GM12878 (cell line): ENCODE data around the gene TUBB4B. TPM values are rescaled to one million over a fixed set of nuclear protein-coding genes. Genes with fewer than 3 reads are reported as not detected.

ENCODE experiments used
- ATAC-seq: fragments of 200-7000 bp; cut with Tn5 transposase; 3 replicates; pipeline ENCODE4 v1.9.1; 2020; ENCODE audit warnings: mild to moderate bottlenecking, moderate library complexity
- BruUV-seq: library from RNA; stranded (reverse); fragments of 400-500 nt; replicated peaks from 2 replicates; lab custom pipeline; 2021; lab: Mats Ljungman, UMichigan
- CTCF ChIA-PET: fragments of 300-600 bp; sonication (Branson Sonifier 250); formaldehyde crosslinking; extraction: SDS; loops from one replicate; lab custom pipeline; 2021; ENCODE audit warnings: inconsistent platforms; lab: Yijun Ruan, JAX
- POLR2A ChIA-PET: fragments of 350-600 bp; formaldehyde crosslinking; extraction: SDS; loops from one replicate; lab custom pipeline; 2021; ENCODE audit warnings: inconsistent platforms; lab: Charles Lee
- RAD21 ChIA-PET: fragments of 300-600 bp; sonication (Branson Sonifier 250); formaldehyde crosslinking; loops from one replicate; lab custom pipeline; 2023; ENCODE audit warnings: antibody characterized with exemption; ENCODE audit not compliant: unreplicated experiment; lab: Charles Lee
- SMC1A ChIA-PET: fragments of 300-600 bp; sonication (Branson Sonifier 250); formaldehyde crosslinking; loops from one replicate; lab custom pipeline; 2023; ENCODE audit not compliant: unreplicated experiment, uncharacterized antibody; lab: Charles Lee
- DNase-seq: peaks from one replicate; pipeline ENCODE4 v3.0.0-alpha.2; 2011; ENCODE audit warnings: low read depth, low spot score
- FAIRE-seq: peaks from 3 replicates; lab custom pipeline; 2011; peaks lifted over from hg19 to GRCh38; lab: Jason Lieb, UNC
- H2AFZ ChIP-seq: 2 replicates; pipeline ENCODE4 v1.6.0; 2011; ENCODE audit warnings: low read depth, low read length, control low read depth; ENCODE audit not compliant: control insufficient read depth
- H3K27ac ChIP-seq: 2 replicates; pipeline ENCODE4 v1.5.1; 2011; ENCODE audit warnings: control low read depth; ENCODE audit not compliant: control insufficient read depth, insufficient read depth
- H3K27me3 ChIP-seq, 2 experiments: replicated peaks in 1 of 2; 2 replicates each; pipeline versions ENCODE4 v1.6.0 to v1.6.1; 2011; ENCODE audit warnings: low read length in 1 of 2; ENCODE audit not compliant: control insufficient read depth in 2 of 2, insufficient read depth in 2 of 2
- H3K36me3 ChIP-seq, 2 experiments: 2 replicates each; pipeline ENCODE4 v1.5.1; 2011; ENCODE audit warnings: low read length in 1 of 2; ENCODE audit not compliant: control insufficient read depth in 2 of 2, insufficient read depth in 2 of 2
- H3K4me1 ChIP-seq: 2 replicates; pipeline ENCODE4 v1.6.1; 2011; ENCODE audit warnings: mild to moderate bottlenecking, low read length, moderate library complexity, mixed read lengths; ENCODE audit not compliant: control insufficient read depth, insufficient read depth
- H3K4me2 ChIP-seq: 2 replicates; pipeline ENCODE4 v1.6.0; 2011; ENCODE audit warnings: control low read depth; ENCODE audit not compliant: control insufficient read depth, insufficient read depth
- H3K4me3 ChIP-seq: fragments of 200-600 bp; sonication (generic); 2 replicates; pipeline ENCODE4 v1.5.1; 2016
- H3K79me2 ChIP-seq: 2 replicates; pipeline ENCODE4 v1.6.0; 2011; ENCODE audit warnings: low read length; ENCODE audit not compliant: control insufficient read depth, insufficient read depth
- H3K9ac ChIP-seq: 2 replicates; pipeline ENCODE4 v1.8.0; 2011; ENCODE audit warnings: low read length, control low read depth, mixed read lengths; ENCODE audit not compliant: control insufficient read depth, insufficient read depth
- H3K9me3 ChIP-seq: replicated peaks from 3 replicates; pipeline ENCODE4 v1.5.1; 2011; ENCODE audit warnings: mild to moderate bottlenecking, low read length; ENCODE audit not compliant: control insufficient read depth, insufficient read depth
- H4K20me1 ChIP-seq: 2 replicates; pipeline ENCODE4 v1.6.0; 2011; ENCODE audit not compliant: control insufficient read depth, insufficient read depth
- EGR1 ChIP-seq, 2 experiments: IDR thresholded peaks; 1 replicate in 1 of 2; 2 replicates in 1 of 2; pipeline ENCODE4 v1.6.1; 2011 to 2012; ENCODE audit warnings: low read depth in 2 of 2, low read length in 2 of 2, borderline replicate concordance in 1 of 2, mild to moderate bottlenecking in 1 of 2, moderate library complexity in 1 of 2
- MTA3 ChIP-seq: IDR thresholded peaks from 2 replicates; pipeline ENCODE4 v1.6.1; 2012; ENCODE audit warnings: low read length, inconsistent platforms, borderline replicate concordance
- NFYB ChIP-seq: IDR thresholded peaks from 2 replicates; pipeline ENCODE4 v1.6.1; 2011; ENCODE audit warnings: low read depth, mild to moderate bottlenecking, low read length, improper control_type of control experiment, moderate library complexity; ENCODE audit not compliant: insufficient read depth
- NR2C2 ChIP-seq: IDR thresholded peaks from 2 replicates; pipeline ENCODE4 v1.6.1; 2011; ENCODE audit warnings: borderline replicate concordance, low read depth; ENCODE audit not compliant: control insufficient read depth, insufficient read length
- POLR2A ChIP-seq: IDR thresholded peaks from 2 replicates; pipeline ENCODE4 v1.6.1; 2011; ENCODE audit warnings: low read depth, mild to moderate bottlenecking, low read length
- POLR2AphosphoS5 ChIP-seq: IDR thresholded peaks from 2 replicates; pipeline ENCODE4 v1.6.1; 2011; ENCODE audit warnings: mild to moderate bottlenecking, low read length, inconsistent platforms
- SMAD5 ChIP-seq: IDR thresholded peaks from 2 replicates; pipeline ENCODE4 v1.6.1; 2016; ENCODE audit warnings: antibody characterized with exemption, low read depth
- STAT3 ChIP-seq: IDR thresholded peaks from 2 replicates; pipeline ENCODE4 v1.6.1; 2011; ENCODE audit warnings: low read depth, low read length, improper control_type of control experiment
- ZBTB33 ChIP-seq: fragments of 450-650 bp; IDR thresholded peaks from 2 replicates; pipeline ENCODE4 v1.6.1; 2017; ENCODE audit warnings: mild to moderate bottlenecking
- ZNF274 ChIP-seq: IDR thresholded peaks from one replicate; pipeline ENCODE4 v1.8.0; 2011; ENCODE audit not compliant: insufficient read length, insufficient read depth
- WGBS: methylation state at CpG from one replicate; pipeline ENCODE4 v1.1.6; 2016; ENCODE audit warnings: low lambda C conversion rate; ENCODE audit not compliant: insufficient replicate concordance, insufficient coverage; ENCODE audit errors: missing lambda C conversion rate; 5-methylcytosine and 5-hydroxymethylcytosine counted together
- in situ Hi-C: fragments of 300-500 bp; cut with MboI; formaldehyde crosslinking; loops from 9 replicates; pipeline ENCODE4 v1.14.3; 2018; ENCODE audit warnings: mixed read lengths
- intact Hi-C: fragments of 100-400 bp; cut with micrococcal nuclease; formaldehyde crosslinking; loops from one replicate; pipeline ENCODE4 v1.14.2; 2022; ENCODE audit not compliant: unreplicated experiment
- polyA plus RNA-seq, 11 experiments: library from polyadenylated mRNA; depleted of rRNA in 4 of 11; unstranded in 6 of 11; stranded (reverse) in 5 of 11; fragments of >200 nt; fragmentation: Nextera tagmentation in 4 of 11; fragmentation: Illumina TruSeq in 1 of 11; extraction: Ambion mirVana in 4 of 11; extraction: Trizol in 1 of 11; gene quantifications; 1 replicate in 1 of 11; 2 replicates in 10 of 11; pipeline versions ENCODE4 v1.2.1 to v1.2.3, GENCODE V29; 2011 to 2016; ENCODE audit warnings: inconsistent platforms in 2 of 11, missing spikeins in 2 of 11, low read depth in 1 of 11
- total RNA-seq, 4 experiments: library from RNA; depleted of rRNA in 3 of 4; stranded (reverse); fragments of >200 nt in 3 of 4; fragmentation: Illumina TruSeq in 1 of 4; extraction: Trizol in 1 of 4; gene quantifications; 2 replicates each; pipeline versions ENCODE4 v1.2.1 to v1.2.3, GENCODE V29; 2013 to 2021
- TF ChIP-seq, protein P1 (sequence below): IDR thresholded peaks from 2 replicates; pipeline ENCODE4 v1.6.1; 2011; ENCODE audit warnings: mild to moderate bottlenecking, low read depth, low read length, moderate library complexity; ENCODE audit not compliant: insufficient replicate concordance

The TUBB4B gene
- total and polyA plus RNA-seq, 10 of the 15 experiments (the other 5 are each of a cell fraction or from before 2014, with no cell fraction given): 23.0 to 532 (median 254) TPM

DNA sequence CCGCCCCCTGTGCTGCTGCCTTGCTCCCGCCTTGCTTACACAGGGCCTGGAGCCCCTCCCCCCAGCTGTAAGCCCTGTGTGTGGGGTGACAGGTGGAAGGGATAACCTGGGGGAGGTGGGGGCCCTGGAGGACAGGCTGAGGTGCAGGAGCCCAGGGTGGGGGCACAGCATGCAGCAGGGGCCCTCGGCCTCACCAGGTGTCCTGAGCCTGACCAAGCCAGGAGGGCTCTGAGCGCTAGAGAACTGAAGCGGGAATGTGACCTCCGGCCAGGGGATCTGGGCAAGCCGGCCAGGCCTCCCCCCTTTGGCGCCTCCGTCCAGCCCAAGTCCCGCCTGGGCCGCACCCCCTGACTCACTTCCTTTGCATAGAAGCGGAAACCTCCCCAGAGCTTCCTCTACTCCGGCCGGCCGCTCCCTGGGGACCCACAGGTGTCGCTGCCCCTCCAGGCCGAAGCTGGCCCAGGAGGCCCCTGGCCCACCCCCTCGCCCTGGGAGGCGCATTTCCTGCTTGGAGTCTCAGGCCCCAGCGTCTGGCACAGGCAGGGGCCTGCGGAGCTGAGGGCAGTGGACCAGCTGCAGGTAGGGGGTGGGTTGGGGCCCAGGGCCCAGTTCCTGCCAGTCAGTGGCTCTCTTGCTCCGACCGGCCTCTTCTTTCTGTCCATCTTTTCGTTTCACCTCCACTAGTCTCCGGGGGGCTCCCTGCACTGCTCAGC, 36.4 kb downstream of the TUBB4B start, which contains the start of gene TOR4A (continued):
- peak; percentile 23; the same call in 1 of the 2 replicates for TF ChIP-seq POLR2AphosphoS5
- no peak for TF ChIP-seq ZNF274
- no peak for TF ChIP-seq NFYB
- TF ChIP-seq, protein P1, sequence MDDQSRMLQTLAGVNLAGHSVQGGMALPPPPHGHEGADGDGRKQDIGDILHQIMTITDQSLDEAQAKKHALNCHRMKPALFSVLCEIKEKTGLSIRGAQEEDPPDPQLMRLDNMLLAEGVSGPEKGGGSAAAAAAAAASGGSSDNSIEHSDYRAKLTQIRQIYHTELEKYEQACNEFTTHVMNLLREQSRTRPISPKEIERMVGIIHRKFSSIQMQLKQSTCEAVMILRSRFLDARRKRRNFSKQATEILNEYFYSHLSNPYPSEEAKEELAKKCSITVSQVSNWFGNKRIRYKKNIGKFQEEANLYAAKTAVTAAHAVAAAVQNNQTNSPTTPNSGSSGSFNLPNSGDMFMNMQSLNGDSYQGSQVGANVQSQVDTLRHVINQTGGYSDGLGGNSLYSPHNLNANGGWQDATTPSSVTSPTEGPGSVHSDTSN: no peak
- TF ChIP-seq SMAD5: no peak
- TF ChIP-seq STAT3: no peak
- no peak for TF ChIP-seq NR2C2
- TF ChIP-seq, all 136 proteins: peak for 23

GRCh38 chr9:137278061-137278701, 37.1 kb downstream of the TUBB4B start:
- Histone ChIP-seq H3K79me2 (peaks cover 19% of the 10 kb centered on the region), H3K4me2 (peak overlapping the region; percentile 97), H3K4me3 (peak overlapping the region; percentile 92), H3K4me1 (peaks cover 39% of the 10 kb centered on the region), H3K9me3 (no peaks in the 10 kb centered on the region), H3K36me3 (no peaks in the 10 kb centered on the region; a peak in 3 of 4 replicates), H4K20me1 (no peaks in the 10 kb centered on the region), H3K27ac (peak overlapping the region; percentile 95), H2AFZ (no peak overlapping the region; the same call in 1 of the 2 replicates), H3K9ac (peak overlapping the region; percentile 95), H3K27me3 (no peaks in the 10 kb centered on the region)
- CTCF ChIA-PET: interaction anchor here (0.6 to 1.6 kb wide), 4 partner anchors 8 to 167 kb away, joined by 3 to 6 read pairs (median 4); no protein-coding TSS in a partner anchor
- POLR2A ChIA-PET: interaction anchor here (0.6 to 2.5 kb wide), 7 partner anchors 9 to 145 kb away, joined by 3 to 14 read pairs (median 4); partner anchors contain the start of genes EXD3, NOXA1 and TUBB4B
- no peak for FAIRE-seq
- SMC1A ChIA-PET: interaction anchor here (1.6 kb wide), 2 partner anchors 41 to 128 kb away, joined by 3 to 6 read pairs; no protein-coding TSS in a partner anchor
- RAD21 ChIA-PET: interaction anchor here (0.5 to 1.8 kb wide), 6 partner anchors 10 to 121 kb away, joined by 3 to 14 read pairs (median 4); no protein-coding TSS in a partner anchor
- TF ChIP-seq EGR1 (IDR thresholded peaks at IDR 0.05; ENCODE audit: borderline replicate concordance in 1 of 2, low read depth in 2 of 2, low read length in 2 of 2) (peak in 1 of 2 experiments; percentile 24; a peak in 1 of 3 replicates), POLR2AphosphoS5 (0 out of 2 replicates have a peak, but pooled peaks have one; percentile 13), ZBTB33 (no peak), MTA3 (no peak), POLR2A (peak; percentile 9; the same call in 1 of the 2 replicates)
- WGBS: 13% methylated on average over 42 of the region's 54 CpGs
- intact Hi-C loops (no loop called here), in situ Hi-C loops (no loop called here)
- no peak for DNase-seq
- BruUV-seq: no TSS peak
- ATAC-seq: peak; percentile 32
